Spleen (tissue), 11 donors: ENCODE results near the gene ZNF317. TPM values are rescaled to one million over a fixed set of nuclear protein-coding genes. Genes with fewer than 3 reads are reported as not detected.

Experiments
- DNase-seq: peaks from one replicate; pipeline ENCODE4 v3.0.0-alpha.2; 2020
- H3K27ac ChIP-seq, 8 donors: fragments of 200-600 bp; sonication (generic) in 7 of 8; 1 replicate in 4 of 8; 2 replicates in 4 of 8; pipeline versions ENCODE4 v1.5.0 to v1.8.0; 2016 to 2021; ENCODE audit warnings: inconsistent platforms in 4 of 8, mild to moderate bottlenecking in 4 of 8, moderate library complexity in 1 of 8
- H3K27me3 ChIP-seq, 7 donors: fragments of 200-600 bp; sonication (generic) in 6 of 7; replicated peaks in 1 of 7; 1 replicate in 4 of 7; 2 replicates in 3 of 7; pipeline versions ENCODE4 v1.5.0 to v1.8.0; 2016 to 2021; ENCODE audit warnings: inconsistent platforms in 3 of 7, mild to moderate bottlenecking in 1 of 7
- H3K36me3 ChIP-seq, 6 donors: fragments of 200-600 bp; sonication (generic) in 5 of 6; 1 replicate in 4 of 6; 2 replicates in 2 of 6; pipeline versions ENCODE4 v1.5.0 to v1.8.0; 2016 to 2021; ENCODE audit warnings: inconsistent platforms in 2 of 6
- H3K4me1 ChIP-seq, 6 donors: fragments of 200-600 bp; sonication (generic) in 5 of 6; 1 replicate in 3 of 6; 2 replicates in 3 of 6; pipeline versions ENCODE4 v1.5.0 to v1.8.0; 2016 to 2021; ENCODE audit warnings: inconsistent platforms in 3 of 6
- H3K4me3 ChIP-seq, 8 donors: fragments of 200-600 bp; sonication (generic) in 7 of 8; 1 replicate in 4 of 8; 2 replicates in 4 of 8; pipeline versions ENCODE4 v1.5.0 to v1.8.0; 2016 to 2021; ENCODE audit warnings: inconsistent platforms in 4 of 8, mild to moderate bottlenecking in 4 of 8, moderate library complexity in 2 of 8
- H3K9me3 ChIP-seq, 8 donors: fragments of 200-600 bp; sonication (generic) in 7 of 8; 1 replicate in 4 of 8; 2 replicates in 4 of 8; pipeline versions ENCODE4 v1.5.0 to v1.8.0; 2016 to 2021; ENCODE audit warnings: inconsistent platforms in 4 of 8
- CTCF ChIP-seq, 11 experiments: fragments of 200-600 bp in 7 of 11; fragments of 450-650 bp in 4 of 11; sonication (generic) in 4 of 11; IDR thresholded peaks in 8 of 11; conservative IDR thresholded peaks in 3 of 11; 1 replicate in 7 of 11; 2 replicates in 4 of 11; pipeline versions ENCODE4 v1.4.0 to v1.8.0; 2016 to 2021; ENCODE audit warnings: antibody characterized with exemption in 11 of 11, inconsistent platforms in 4 of 11, mild to moderate bottlenecking in 1 of 11
- POLR2A ChIP-seq, 3 donors: fragments of 450-650 bp; IDR thresholded peaks; one replicate each; pipeline ENCODE4 v1.5.1; 2017; ENCODE audit warnings: antibody characterized with exemption in 3 of 3, mild to moderate bottlenecking in 1 of 3
- POLR2AphosphoS5 ChIP-seq, 3 donors: sonication (generic); formaldehyde crosslinking; IDR thresholded peaks; one replicate each; pipeline ENCODE4 v1.5.1; 2017; ENCODE audit warnings: antibody characterized with exemption in 3 of 3
- WGBS, 5 donors: extraction: QIAGEN DNeasy Blood & Tissue Kit in 3 of 5; methylation state at CpG; one replicate each; pipeline versions ENCODE4 v1.1.5 to v1.1.7; 2013 to 2018; 5-methylcytosine and 5-hydroxymethylcytosine counted together
- intact Hi-C: fragments of 100-400 bp; cut with DNase I; formaldehyde crosslinking; loops from one replicate; pipeline ENCODE4 v1.15.0; 2023; ENCODE audit warnings: low total_unique reads
- polyA plus RNA-seq, 3 donors: library from polyadenylated mRNA; stranded (reverse); fragments of 200-250 nt; gene quantifications; one replicate each; pipeline ENCODE4 v1.2.1, GENCODE V29; 2013
- total RNA-seq, 7 donors: library from RNA; depleted of rRNA in 3 of 7; stranded (reverse); fragments of >200 nt in 3 of 7; fragmentation: NEBNext Ultra II Directional in 4 of 7; extraction: Animal tissue kit (Norgen Biotek cat#: 25700) in 4 of 7; gene quantifications; one replicate each; pipeline versions ENCODE4 v1.1.0 to v1.2.1, GENCODE V29; 2016 to 2021
- donor health status: healthy with polysubstance abuse.
- donor health status: DM: no; HTN: no; CAD: no; lungs with moderate emphysema.
- donor health status: DM: no; HTN: no; CAD: no.
- donor health status: Bipolar disorder and iron deficiency.
- donor health status: healthy.
- donor health status: DM: no; HTN: no; CAD: no.
- donor health status: DM: yes; HTN: yes; CAD: no.

ZNF317 gene
- total and polyA plus RNA-seq, 10 donors, result 30.2 to 51.2 (median 34.9) TPM

GRCh38 chr19:9115307-9115813, 24.8 kb upstream of the ZNF317 start, which contains the start of gene OR7G1:
TSS of gene OR7G1 (minus strand) at chr19:9115763. CDS start at chr19:9115763, 0 bp downstream.
- no peak within 1 kb of the TSS for H3K27ac ChIP-seq
- H3K36me3 ChIP-seq, result no peaks in the 10 kb centered on the region
- TF ChIP-seq CTCF (IDR thresholded peaks at IDR 0.05 in 8 of 11, conservative IDR thresholded peaks at IDR 0.05 in 3 of 11) (no peak), POLR2AphosphoS5 (IDR thresholded peaks at IDR 0.05) (no peak), POLR2A (IDR thresholded peaks at IDR 0.05) (no peak)
- no peaks in the 10 kb centered on the region for H3K4me1 ChIP-seq
- H3K4me3 ChIP-seq, result no peak within 1 kb of the TSS
- H3K9me3 ChIP-seq, result no peaks in the 10 kb centered on the region
- intact Hi-C loops, result no loop called here
- DNase-seq, result no peak
- peaks cover 0 to 41% (median 0%) of the 10 kb centered on the region in 7 donors for H3K27me3 ChIP-seq
- WGBS, 5 donors, result 75 to 91% (median 90%) methylated on average over 2 of the region's 2 CpGs

DNA sequence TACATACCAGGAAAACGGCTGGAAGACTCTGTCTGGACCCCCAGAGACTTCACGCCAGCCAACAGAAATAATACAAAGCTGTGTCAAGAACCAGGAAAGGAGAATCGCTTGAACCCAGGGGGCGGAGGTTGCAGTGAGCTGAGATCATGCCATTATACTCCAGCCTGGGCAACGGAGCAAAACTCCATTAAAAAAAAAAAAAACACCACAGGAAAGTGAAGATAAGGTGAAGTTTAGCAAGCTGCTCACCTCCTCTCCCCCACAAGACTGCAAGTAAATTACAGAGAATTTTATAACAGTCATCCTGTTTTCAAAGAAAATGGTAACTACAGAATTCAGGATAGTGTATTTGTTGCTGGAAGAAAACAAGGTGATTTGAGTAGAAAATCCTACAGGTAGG, 23.6 kb upstream of the ZNF317 start:
- intact Hi-C loops, result no loop called here
- 56 to 66% (median 65%) methylated on average over 5 of the region's 5 CpGs for WGBS, 5 donors
- DNase-seq, result no peak

GRCh38 chr19:9126900-9127405, 13.2 kb upstream of the ZNF317 start, which contains the start of gene OR7G3:
TSS of gene OR7G3 (minus strand) at chr19:9126950. CDS start at chr19:9126950, 0 bp downstream.
- Histone ChIP-seq H3K4me3 (no peak within 1 kb of the TSS), H3K9me3 (no peaks in the 10 kb centered on the region), H3K36me3 (no peaks in the 10 kb centered on the region), H3K27me3 (peaks cover 0 to 44% (median 0%) of the 10 kb centered on the region in 7 donors), H3K4me1 (peaks cover 0 to 14% (median 0%) of the 10 kb centered on the region in 6 donors), H3K27ac (no peak within 1 kb of the TSS)
- DNase-seq, result no peak
- 74 to 94% (median 84%) methylated on average over 1 of the region's 1 CpG; no CpG with 5 or more reads in 1 of the 5 donors for WGBS, 5 donors
- no peak for TF ChIP-seq CTCF (IDR thresholded peaks at IDR 0.05 in 8 of 11, conservative IDR thresholded peaks at IDR 0.05 in 3 of 11)
- TF ChIP-seq POLR2A (IDR thresholded peaks at IDR 0.05), result no peak
- TF ChIP-seq POLR2AphosphoS5 (IDR thresholded peaks at IDR 0.05), result no peak
- intact Hi-C loops, result no loop called here

More for the DNA sequence above, 23.6 kb upstream of the ZNF317 start:
- H3K9me3 ChIP-seq, result no peaks in the 10 kb centered on the region
- no peak overlapping the region for H3K4me3 ChIP-seq
- TF ChIP-seq POLR2A (IDR thresholded peaks at IDR 0.05), result no peak
- no peak for TF ChIP-seq POLR2AphosphoS5 (IDR thresholded peaks at IDR 0.05)
- no peak for TF ChIP-seq CTCF (IDR thresholded peaks at IDR 0.05 in 8 of 11, conservative IDR thresholded peaks at IDR 0.05 in 3 of 11)
- H3K27ac ChIP-seq, result no peak overlapping the region
- no peaks in the 10 kb centered on the region for H3K4me1 ChIP-seq
- peaks cover 0 to 41% (median 0%) of the 10 kb centered on the region in 7 donors for H3K27me3 ChIP-seq
- H3K36me3 ChIP-seq, result no peaks in the 10 kb centered on the region

- no peak overlapping the region for H3K4me3 ChIP-seq
- peaks cover 0 to 14% (median 0%) of the 10 kb centered on the region in 6 donors for H3K4me1 ChIP-seq
- no peak for TF ChIP-seq POLR2AphosphoS5 (IDR thresholded peaks at IDR 0.05)
- no peak for TF ChIP-seq CTCF (IDR thresholded peaks at IDR 0.05 in 8 of 11, conservative IDR thresholded peaks at IDR 0.05 in 3 of 11)
- no peak for TF ChIP-seq POLR2A (IDR thresholded peaks at IDR 0.05)
- H3K9me3 ChIP-seq, result no peaks in the 10 kb centered on the region
- no peak overlapping the region for H3K27ac ChIP-seq
- 38 to 46% (median 46%) methylated on average over 3 of the region's 3 CpGs for WGBS, 5 donors
- no peaks in the 10 kb centered on the region for H3K36me3 ChIP-seq
- no peak for DNase-seq
- intact Hi-C loops, result no loop called here
- H3K27me3 ChIP-seq, result peaks cover 0 to 36% (median 0%) of the 10 kb centered on the region in 7 donors
Observed at GRCh38 chr19:9128171-9128570, 12.0 kb upstream of the ZNF317 start.
